Activated CD4-positive, alpha-beta T cell treated with anti-CD3 and anti-CD28 coated beads for 48 hours (primary cell): ENCODE results near the gene USP7.
"Not testable (repeated sequence)": the region's sequence is repeated elsewhere in the genome, so short reads cannot be mapped to it uniquely, and the experiment has no call there.

ENCODE experiments used
- DNase-seq: peaks from one replicate; pipeline ENCODE4 v3.0.0-alpha.2; 2020

The USP7 gene

GRCh38 chr16:8855972-8856371 is 107.7 kb downstream of the USP7 start:
- no peak for DNase-seq

GRCh38 chr16:8855051-8855786 is 108.5 kb downstream of the USP7 start:
- DNase-seq, result no peak

- no peak for DNase-seq
Observed at GRCh38 chr16:8854298-8854948, 109.3 kb downstream of the USP7 start.

GRCh38 chr16:8853611-8854010 is 110.1 kb downstream of the USP7 start:
- DNase-seq, result no peak

DNA sequence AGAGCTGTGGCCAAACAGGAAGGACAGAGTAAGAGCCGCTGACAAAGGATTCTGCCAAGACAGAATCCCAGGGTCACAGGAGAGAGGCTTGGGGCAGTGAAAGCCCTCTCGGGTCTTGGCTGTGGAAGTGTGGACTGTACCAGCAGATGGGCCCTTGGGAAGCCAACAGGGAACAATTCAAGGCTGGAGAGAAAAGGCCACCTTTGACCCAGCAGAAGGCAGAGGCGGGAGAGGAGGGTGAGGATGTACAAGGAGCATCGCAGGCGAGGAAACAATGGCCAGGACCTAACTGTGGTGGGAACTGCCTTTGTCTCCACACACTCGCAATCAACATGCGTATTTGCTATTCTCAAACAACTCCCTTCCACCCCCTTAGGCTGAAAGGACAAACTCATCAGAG is 110.6 kb downstream of the USP7 start:
- DNase-seq, result no peak

DNA sequence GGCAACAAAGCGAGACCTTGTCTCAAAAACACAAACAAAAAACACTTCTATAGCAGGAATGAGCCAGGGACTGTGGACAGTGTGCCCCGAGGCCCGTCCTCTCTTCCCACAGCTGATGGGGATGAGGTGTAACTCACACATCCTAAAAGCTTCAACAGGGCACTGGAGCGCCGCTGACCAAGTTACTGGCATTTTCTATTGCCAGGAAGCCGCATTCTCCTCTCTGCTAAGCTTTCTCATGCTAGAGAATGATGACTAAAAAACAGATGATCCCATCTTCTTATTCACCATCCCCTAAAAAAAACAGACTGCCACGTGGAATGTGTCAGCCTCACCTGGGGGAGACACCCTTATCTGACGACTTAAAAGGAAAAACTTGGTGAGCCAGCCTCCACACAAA is 111.2 kb downstream of the USP7 start:
- DNase-seq, result no peak

DNA sequence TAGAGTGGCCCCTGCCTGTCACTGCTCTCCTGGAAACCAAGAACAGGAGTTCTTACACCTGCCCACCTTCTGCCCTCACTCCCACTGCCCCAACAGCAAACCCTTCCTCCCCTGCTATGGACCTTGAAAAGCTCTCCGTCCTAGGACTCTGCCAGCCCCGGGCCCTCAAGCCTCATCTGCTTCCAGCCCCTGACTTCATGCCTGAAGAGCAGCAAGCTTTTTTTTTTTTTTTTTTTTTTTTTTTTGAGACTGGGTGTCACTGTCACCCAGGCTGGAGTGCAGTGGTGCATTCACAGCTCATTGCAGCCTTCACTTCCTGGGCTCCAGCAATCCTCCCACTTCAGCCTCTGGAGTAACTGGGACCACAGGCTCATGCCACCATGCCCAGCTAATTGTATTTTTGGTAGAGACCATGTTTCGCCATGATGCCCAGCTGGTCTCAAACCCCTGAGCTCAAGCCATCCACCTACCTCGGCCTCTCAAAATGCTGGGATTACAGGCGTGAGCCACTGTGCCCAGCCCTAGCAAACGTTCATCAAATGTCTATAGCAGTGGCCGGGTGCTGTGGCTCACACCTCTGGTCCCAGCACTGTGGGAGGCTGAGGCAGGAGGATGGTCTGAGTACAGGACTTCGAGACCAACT is 111.8 kb downstream of the USP7 start:
- DNase-seq, result no peak

DNA sequence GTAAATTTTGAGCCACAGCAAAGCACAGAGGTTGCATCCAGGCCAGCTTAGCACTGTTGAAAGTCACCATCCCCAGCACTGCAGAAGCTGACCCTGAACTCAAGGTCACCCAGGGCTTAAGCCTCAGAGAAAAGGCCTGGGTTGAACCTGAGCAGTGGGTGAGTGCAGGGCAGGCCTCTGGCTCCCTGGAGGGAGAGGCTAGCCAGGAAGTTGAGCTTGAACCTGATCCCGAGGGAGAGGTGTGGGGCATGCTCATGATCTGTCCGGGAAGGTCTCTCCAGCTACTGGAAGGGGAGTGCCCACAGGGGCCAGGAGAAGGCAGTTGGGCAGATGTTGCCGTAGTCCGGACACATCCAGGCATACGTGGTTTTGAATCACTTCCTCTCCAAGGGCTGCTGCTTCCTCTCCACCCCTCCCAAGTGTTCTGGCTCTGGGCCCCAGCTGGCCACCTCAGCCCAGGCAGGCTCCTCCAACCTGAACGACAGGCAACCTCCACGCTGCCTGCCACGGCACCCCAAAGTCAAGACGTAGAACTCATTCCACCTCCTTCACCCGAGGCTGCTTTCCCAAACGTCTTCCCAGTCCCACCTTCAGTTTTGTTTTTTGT is 113.3 kb downstream of the USP7 start:
- DNase-seq, result no peak

DNA sequence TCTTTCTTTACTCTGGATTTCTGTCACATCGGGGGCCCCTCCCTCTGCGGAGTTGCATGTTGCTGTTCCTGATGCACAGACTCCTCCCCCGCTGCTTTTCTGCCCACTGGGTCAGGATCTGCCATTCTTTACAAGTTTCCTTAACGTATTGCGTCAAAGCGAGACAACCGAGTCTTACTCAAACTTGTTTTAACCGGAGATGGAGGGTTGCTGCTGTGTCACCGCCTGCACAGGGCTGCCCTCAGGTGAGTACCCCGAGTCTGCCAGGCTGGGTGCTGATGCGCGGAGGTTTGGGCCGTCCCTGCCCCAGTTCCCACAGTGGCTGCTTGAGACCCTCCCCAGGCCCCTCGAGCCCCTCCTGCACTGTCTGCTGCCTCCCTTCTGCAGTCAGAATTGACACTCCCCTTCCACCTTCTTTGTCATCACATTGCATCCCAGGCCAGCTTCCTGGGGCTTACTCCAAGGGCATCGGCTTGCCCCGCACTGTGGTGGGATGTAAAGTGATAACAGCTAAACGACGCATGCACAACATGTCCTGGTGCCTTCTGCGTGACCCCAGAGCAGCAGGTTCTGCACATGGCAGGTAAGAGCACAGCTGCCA is 114.2 kb downstream of the USP7 start:
- no peak for DNase-seq

- DNase-seq, result no peak
Observed at GRCh38 chr16:8848939-8849391, 114.7 kb downstream of the USP7 start.

DNA sequence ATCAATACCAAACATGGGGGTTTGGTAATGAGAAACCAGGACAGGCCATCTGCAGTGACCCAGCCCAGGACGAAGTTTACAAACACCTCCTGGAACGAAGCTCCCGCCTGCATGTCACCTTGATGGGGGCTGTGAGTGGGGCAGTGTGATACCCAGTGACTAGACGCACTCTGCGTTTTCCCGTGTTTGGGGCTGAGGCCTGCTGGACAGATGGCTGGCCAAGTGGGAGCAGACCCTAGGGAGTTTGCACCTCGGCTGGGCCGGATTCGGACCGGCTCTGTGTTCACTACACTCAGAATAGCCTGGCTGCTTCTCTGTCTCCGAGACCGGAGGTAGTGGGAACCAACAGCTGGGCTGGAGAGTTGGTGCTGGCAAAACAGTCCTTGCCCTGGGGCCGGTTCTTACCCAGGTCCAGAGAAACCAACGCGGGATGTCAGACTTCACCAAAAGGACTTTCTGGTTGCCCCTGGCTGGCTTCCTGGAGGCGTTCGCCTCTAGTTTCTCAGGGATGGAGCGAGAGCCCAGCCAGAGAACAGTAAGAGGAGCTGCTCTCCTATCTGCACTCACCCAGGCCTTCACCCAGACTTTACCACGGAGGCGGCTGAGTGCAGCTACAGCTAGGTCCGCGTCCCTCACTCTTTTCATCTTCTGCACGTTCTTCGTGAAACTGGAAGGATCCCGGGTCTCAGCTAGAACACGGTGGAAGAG is 115.3 kb downstream of the USP7 start:
- DNase-seq, result no peak

- DNase-seq, result no peak
Observed at GRCh38 chr16:8847623-8848022, 116.1 kb downstream of the USP7 start.

- no peak for DNase-seq
Observed at GRCh38 chr16:8847145-8847544, 116.6 kb downstream of the USP7 start.

DNA sequence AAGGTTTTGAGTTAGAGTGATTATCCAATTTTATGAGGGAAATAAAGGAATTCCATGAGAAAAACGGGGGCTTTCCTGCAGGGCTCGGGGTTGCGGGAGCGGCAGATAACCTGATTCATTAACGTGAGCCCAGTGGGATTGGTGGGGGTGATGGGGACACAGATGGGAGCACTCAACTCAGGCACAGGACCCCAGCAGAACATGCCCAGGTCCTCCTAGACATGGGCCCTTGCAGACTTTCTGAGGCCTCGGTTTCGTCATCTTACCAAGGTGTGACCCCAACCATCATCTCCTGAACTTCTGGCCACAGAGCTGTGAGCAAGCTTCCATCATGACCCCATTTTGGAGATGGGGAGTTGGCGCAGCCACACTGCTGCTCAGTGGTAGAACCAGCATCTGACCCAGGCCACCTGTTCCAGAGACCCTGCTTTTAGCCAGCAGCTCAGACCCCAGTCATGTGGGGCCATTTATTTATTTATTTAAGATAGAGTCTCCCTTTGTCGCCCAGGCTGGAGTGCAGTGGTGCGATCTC is 117.2 kb downstream of the USP7 start:
- DNase-seq, result no peak

DNA sequence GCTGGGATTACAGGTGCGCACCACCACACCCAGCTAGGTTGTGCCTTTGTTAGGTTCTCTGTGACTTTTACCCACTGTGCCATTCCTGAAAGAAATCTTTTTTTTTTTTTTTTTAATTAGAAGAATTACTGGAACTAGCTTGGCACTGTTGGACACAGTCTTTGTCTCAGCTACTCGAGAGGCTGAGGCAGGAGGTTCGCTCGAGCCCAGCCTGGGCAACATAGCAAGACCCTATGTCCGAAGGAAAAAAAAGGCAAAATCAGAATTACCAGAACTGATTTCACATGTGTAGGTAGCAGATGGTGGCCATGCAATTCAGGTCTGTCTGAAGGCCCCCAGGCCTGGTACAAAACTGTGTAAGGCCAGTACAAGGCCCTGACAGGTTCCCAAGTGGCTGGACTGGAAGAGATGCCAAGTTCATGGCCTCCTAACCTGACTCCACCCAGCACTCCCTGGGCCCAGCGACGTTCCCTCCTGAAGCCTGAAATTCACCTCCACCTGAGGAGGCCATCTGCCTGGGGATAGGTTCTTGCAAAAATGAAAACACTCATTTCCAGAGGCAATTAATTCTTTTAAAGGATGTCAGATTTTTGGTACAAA is 117.9 kb downstream of the USP7 start:
- DNase-seq, result no peak

GRCh38 chr16:8843296-8843695 is 120.4 kb downstream of the USP7 start:
- DNase-seq, result not testable (repeated sequence)
